Measurements from ENCODE around the gene NDEL1. TPM values are rescaled to one million over a fixed set of nuclear protein-coding genes. Genes with fewer than 3 reads are reported as not detected.

Gene NDEL1
- total and polyA plus RNA-seq, 2 donors (not counting 3 experiments of a cell fraction or from before 2014, with no cell fraction given), result 60.0 to 87.4 TPM

GRCh38 chr17:8476741-8477140 is 41.1 kb downstream of the NDEL1 start:
- dilution Hi-C loops (cut with MboI; ENCODE audit: extremely low pct_ligation_motif_present, low sequenced_read_pairs) (no loop called here), intact Hi-C loops (cut with micrococcal nuclease) (no loop called here)
- H3K36me3 ChIP-seq (ENCODE audit: control insufficient read depth in 2 of 2, extremely low read depth in 1 of 2, insufficient read depth in 2 of 2, low read length in 2 of 2), result peaks cover 18 to 73% of the 10 kb centered on the region in 2 experiments
- H3K79me2 ChIP-seq (ENCODE audit: control insufficient read depth, insufficient read depth, low read length), result no peaks in the 10 kb centered on the region
- no peak overlapping the region for H3K9ac ChIP-seq (replicated peaks; ENCODE audit: extremely low read depth, insufficient read depth, low read length)
- ChIA-PET POLR2A (no interaction called here), CTCF (interaction anchor here (0.7 kb wide), 1 partner anchor 25 kb away, joined by 3 read pairs; no protein-coding TSS in a partner anchor)
- H3K27me3 ChIP-seq (ENCODE audit: control insufficient read depth in 2 of 2, insufficient read depth in 2 of 2, low read length in 2 of 2), result no peaks in the 10 kb centered on the region
- H3K27ac ChIP-seq (ENCODE audit: insufficient read depth, low read depth, low read length), result no peak overlapping the region
- H2AFZ ChIP-seq (ENCODE audit: low read depth, low read length), result no peak overlapping the region
- no TSS peak for BruUV-seq (replicated peaks)
- H3K4me1 ChIP-seq (ENCODE audit: control insufficient read depth, extremely low read depth, insufficient read depth, low read length), result no peaks in the 10 kb centered on the region
- no peak overlapping the region for H3K4me3 ChIP-seq (replicated peaks in 1 of 3; ENCODE audit: insufficient read depth in 1 of 3, low read depth in 1 of 3, low read length in 3 of 3)
- no peaks in the 10 kb centered on the region for H4K20me1 ChIP-seq (replicated peaks; ENCODE audit: control insufficient read depth, extremely low read depth, insufficient read depth, low read length)
- H3K9me3 ChIP-seq (replicated peaks; ENCODE audit: control insufficient read depth, insufficient read depth, low read length), result no peaks in the 10 kb centered on the region
- FAIRE-seq (no peak), DNase-seq (ENCODE audit: low read depth, low spot score) (no peak)
- H3K4me2 ChIP-seq (ENCODE audit: insufficient read depth, low read length), result no peak overlapping the region
- TF ChIP-seq, protein P1, sequence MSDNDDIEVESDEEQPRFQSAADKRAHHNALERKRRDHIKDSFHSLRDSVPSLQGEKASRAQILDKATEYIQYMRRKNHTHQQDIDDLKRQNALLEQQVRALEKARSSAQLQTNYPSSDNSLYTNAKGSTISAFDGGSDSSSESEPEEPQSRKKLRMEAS (IDR thresholded peaks at IDR 0.05; ENCODE audit: insufficient read depth, insufficient read length), result no peak
- no peak for TF ChIP-seq POLR2A (IDR thresholded peaks at IDR 0.05; ENCODE audit: low read depth, low read length)
- H3K9me1 ChIP-seq (replicated peaks; ENCODE audit: control insufficient read depth, extremely low read depth, insufficient read depth, low read length), result no peaks in the 10 kb centered on the region

DNA sequence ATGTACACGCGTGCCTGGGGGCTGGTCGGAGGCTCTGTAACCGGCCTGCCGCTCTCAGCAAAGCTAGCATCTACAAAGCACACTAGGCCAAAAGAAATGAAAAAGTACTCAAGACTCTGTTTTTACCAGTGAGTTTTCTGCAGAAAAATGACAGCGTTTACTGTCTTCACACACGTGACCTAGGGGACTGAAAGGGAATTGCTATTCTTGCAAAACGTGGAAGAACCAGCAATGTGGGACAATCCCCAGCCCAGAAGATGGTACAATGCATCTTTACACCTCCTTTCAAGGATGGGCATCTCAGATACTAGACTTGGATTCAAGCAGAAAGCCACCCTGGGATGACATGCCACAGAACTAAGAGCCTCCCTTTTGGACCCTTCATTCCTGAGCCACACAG is 41.5 kb downstream of the NDEL1 start:
- Histone ChIP-seq H3K4me2 (ENCODE audit: insufficient read depth, low read length) (no peak overlapping the region), H4K20me1 (replicated peaks; ENCODE audit: control insufficient read depth, extremely low read depth, insufficient read depth, low read length) (no peaks in the 10 kb centered on the region), H3K27me3 (ENCODE audit: control insufficient read depth in 2 of 2, insufficient read depth in 2 of 2, low read length in 2 of 2) (no peaks in the 10 kb centered on the region), H3K9me3 (replicated peaks; ENCODE audit: control insufficient read depth, insufficient read depth, low read length) (no peaks in the 10 kb centered on the region), H3K9me1 (replicated peaks; ENCODE audit: control insufficient read depth, extremely low read depth, insufficient read depth, low read length) (no peaks in the 10 kb centered on the region), H2AFZ (ENCODE audit: low read depth, low read length) (no peak overlapping the region), H3K4me3 (replicated peaks in 1 of 3; ENCODE audit: insufficient read depth in 1 of 3, low read depth in 1 of 3, low read length in 3 of 3) (no peak overlapping the region), H3K9ac (replicated peaks; ENCODE audit: extremely low read depth, insufficient read depth, low read length) (no peak overlapping the region), H3K79me2 (ENCODE audit: control insufficient read depth, insufficient read depth, low read length) (no peaks in the 10 kb centered on the region), H3K36me3 (ENCODE audit: control insufficient read depth in 2 of 2, extremely low read depth in 1 of 2, insufficient read depth in 2 of 2, low read length in 2 of 2) (peaks cover 19 to 76% of the 10 kb centered on the region in 2 experiments), H3K27ac (ENCODE audit: insufficient read depth, low read depth, low read length) (no peak overlapping the region), H3K4me1 (ENCODE audit: control insufficient read depth, extremely low read depth, insufficient read depth, low read length) (no peaks in the 10 kb centered on the region)
- FAIRE-seq (no peak), DNase-seq (ENCODE audit: low read depth, low spot score) (no peak)
- dilution Hi-C loops (cut with MboI; ENCODE audit: extremely low pct_ligation_motif_present, low sequenced_read_pairs), result no loop called here
- BruUV-seq (replicated peaks), result no TSS peak
- CTCF ChIA-PET, result interaction anchor here (0.7 kb wide), 1 partner anchor 26 kb away, joined by 3 read pairs; no protein-coding TSS in a partner anchor
- POLR2A ChIA-PET, result no interaction called here
- TF ChIP-seq MYC (IDR thresholded peaks at IDR 0.05; ENCODE audit: low read depth, low read length), result no peak
- no peak for TF ChIP-seq POLR2AphosphoS5 (IDR thresholded peaks at IDR 0.05; ENCODE audit: insufficient read depth, low read depth, low read length)
- TF ChIP-seq CTCF (IDR thresholded peaks at IDR 0.05; ENCODE audit: extremely low read depth in 1 of 2, insufficient read depth in 1 of 2, low read depth in 1 of 2, low read length in 2 of 2), result no peak
- no peak for TF ChIP-seq FOS (IDR thresholded peaks at IDR 0.05; ENCODE audit: borderline replicate concordance, insufficient read depth, low read length)
- no peak for TF ChIP-seq JUN (IDR thresholded peaks at IDR 0.05; ENCODE audit: borderline replicate concordance, insufficient read depth, insufficient read length, low read depth)
- no peak for TF ChIP-seq GATA2 (IDR thresholded peaks at IDR 0.05; ENCODE audit: insufficient read depth, insufficient read length, low read depth, low read length)
- TF ChIP-seq, protein P1 (IDR thresholded peaks at IDR 0.05; ENCODE audit: insufficient read depth, insufficient read length), result no peak
- no peak for TF ChIP-seq POLR2A (IDR thresholded peaks at IDR 0.05; ENCODE audit: low read depth, low read length)
- intact Hi-C loops (cut with micrococcal nuclease), result no loop called here
